TTC549 (cell line): ENCODE data around the gene HOXA3.

Source experiments
- FAIRE-seq: peaks from 2 replicates; lab custom pipeline; 2012; peaks lifted over from hg19 to GRCh38; lab: Jason Lieb, UNC

HOXA3 gene

GRCh38 chr7:27128776-27129728, 23.3 kb downstream of the HOXA3 start:
- FAIRE-seq = no peak

- FAIRE-seq = no peak
Observed at GRCh38 chr7:27128034-27128433, 24.3 kb downstream of the HOXA3 start.

- no peak for FAIRE-seq
Observed at GRCh38 chr7:27126596-27127327, 25.6 kb downstream of the HOXA3 start.

- no peak for FAIRE-seq
Observed at GRCh38 chr7:27125986-27126394, 26.4 kb downstream of the HOXA3 start.

DNA sequence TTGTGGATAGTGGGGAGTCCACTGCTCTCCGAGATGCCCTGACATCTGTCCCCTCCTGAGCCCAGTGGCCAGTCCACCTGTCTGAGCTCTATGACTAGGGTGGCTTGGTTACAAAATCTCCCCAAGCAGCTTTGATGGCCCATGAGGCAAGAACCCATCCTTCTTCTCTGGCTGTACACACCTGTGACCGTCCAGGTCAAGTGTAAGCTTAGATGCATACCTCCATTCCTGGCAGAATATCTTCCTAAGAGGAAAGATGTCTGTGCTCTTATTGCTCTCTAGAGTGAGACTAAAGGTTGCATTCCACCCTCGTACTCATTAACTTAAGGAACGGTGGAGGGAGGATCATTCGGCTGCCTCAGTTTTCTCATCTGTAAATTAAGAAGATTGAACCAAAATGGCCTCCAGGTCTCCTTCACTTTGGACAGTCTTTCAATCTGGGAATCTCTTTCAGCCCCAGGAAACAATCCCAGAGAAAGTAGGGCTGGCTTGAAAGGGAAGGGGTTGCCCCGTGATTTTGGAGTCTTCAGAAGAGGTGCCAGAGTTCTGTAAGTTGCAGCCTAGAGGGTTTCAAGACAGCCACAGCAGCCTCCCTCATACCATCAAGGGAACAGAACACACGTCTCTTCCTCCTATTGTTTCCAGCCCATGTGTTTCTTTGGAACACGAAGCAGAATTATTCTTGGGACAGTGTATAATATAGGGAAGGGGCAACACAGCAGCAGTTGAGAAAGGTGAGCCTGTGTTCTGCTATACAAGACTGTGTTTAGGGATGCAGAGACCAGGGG, 27.3 kb downstream of the HOXA3 start:
- FAIRE-seq = no peak

DNA sequence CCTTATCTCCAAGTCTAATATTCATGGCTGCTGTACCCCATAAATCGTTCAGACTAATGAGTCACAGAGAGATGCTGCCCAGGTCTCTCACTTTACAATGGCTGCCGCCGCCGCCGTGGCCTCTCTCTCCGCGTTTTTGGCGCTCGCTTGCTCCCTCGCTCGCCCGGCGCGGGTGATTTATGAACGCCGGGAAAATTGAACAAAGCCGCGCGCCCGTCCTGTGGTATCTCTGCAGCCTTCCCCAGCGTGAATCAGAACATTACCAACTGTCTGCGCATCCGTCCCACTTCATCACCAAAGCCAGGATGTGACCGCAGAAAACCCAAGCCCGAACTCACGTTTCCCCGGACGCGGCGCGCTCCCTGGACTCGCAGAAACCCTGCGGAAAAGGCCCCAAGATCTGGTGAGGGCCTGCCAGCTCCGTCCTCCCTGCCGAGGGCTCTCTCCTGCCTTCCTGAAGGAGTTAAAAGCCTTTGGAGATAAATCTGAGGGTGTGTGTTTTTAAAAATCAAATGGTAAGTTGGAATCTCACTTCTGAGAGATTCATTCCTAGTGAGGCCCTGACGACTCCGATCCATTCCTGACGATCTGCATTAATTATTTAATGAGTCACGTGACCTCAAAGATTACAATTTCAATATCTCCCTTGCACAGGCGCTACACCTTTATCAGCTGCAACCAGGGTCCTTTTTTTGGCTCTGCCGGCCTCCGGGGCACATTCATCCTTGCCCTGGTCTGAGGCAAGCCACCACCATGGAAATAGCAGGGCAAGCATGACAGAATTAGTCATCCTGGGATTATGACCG, 28.1 kb downstream of the HOXA3 start:
- no peak for FAIRE-seq

DNA sequence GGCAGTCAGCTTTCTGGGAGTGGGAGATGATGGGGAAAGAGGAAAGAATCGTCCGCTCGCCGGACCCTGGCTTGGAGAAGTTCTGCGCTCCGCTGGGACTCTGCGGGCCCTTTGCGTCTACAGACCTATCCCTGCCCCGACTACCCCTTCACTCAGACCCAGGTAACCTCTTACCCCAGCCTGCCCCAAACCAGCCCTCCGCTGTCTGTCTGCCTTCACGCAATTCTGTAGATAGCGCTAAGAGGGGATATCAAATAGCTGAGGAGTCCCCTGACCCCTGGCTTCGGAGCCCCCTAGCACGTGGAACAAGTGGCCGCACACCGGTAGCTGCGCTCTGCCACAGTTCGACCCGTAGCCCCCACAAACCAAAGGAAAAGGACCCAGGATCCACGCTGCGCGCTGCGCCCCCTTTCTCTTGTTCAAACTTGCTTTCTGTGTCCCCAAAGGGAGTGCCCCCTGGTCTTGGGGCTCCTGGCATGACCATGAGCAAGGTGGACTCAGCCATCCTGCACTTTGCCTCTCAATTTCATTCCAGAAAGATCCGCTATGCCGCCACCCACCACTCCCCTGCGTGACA, 28.8 kb downstream of the HOXA3 start:
- FAIRE-seq = no peak

GRCh38 chr7:27123007-27123476, 29.3 kb downstream of the HOXA3 start:
- FAIRE-seq = no peak

- no peak for FAIRE-seq
Observed at GRCh38 chr7:27122077-27122910, 30.1 kb downstream of the HOXA3 start.

- no peak for FAIRE-seq
Observed at GRCh38 chr7:27121684-27122076, 30.7 kb downstream of the HOXA3 start.

GRCh38 chr7:27119412-27119911, 32.9 kb downstream of the HOXA3 start:
- no peak for FAIRE-seq

GRCh38 chr7:27118580-27118979, 33.8 kb downstream of the HOXA3 start:
- FAIRE-seq = no peak

DNA sequence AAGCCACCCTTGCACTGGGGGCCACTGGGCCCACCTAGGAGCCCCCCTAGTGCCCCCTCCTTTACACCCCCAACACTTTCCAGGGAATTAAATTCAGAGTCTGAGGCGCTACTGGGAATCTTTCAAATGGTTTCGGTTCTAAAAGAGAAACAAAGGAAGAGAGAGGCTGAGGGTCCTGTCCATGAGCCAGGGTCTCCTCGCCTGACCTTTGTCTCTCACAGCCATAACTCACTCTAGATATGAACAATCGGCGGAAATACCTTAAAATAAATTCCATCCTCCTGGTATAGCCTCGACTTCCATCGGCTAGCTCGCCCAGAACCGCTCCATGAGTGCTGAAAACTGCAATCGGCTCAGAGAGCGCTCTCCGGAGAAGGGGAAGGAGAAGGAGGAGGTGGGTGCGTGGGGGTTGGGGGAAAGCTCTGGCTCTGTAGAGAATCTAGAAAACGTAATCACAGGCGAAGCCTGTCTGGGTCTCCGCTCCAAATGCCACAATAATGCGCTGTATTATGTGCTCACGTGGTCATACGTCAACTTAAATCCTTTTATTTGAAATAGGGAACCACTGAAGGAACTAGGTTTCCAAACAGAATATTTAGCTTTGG, 34.4 kb downstream of the HOXA3 start:
- no peak for FAIRE-seq

DNA sequence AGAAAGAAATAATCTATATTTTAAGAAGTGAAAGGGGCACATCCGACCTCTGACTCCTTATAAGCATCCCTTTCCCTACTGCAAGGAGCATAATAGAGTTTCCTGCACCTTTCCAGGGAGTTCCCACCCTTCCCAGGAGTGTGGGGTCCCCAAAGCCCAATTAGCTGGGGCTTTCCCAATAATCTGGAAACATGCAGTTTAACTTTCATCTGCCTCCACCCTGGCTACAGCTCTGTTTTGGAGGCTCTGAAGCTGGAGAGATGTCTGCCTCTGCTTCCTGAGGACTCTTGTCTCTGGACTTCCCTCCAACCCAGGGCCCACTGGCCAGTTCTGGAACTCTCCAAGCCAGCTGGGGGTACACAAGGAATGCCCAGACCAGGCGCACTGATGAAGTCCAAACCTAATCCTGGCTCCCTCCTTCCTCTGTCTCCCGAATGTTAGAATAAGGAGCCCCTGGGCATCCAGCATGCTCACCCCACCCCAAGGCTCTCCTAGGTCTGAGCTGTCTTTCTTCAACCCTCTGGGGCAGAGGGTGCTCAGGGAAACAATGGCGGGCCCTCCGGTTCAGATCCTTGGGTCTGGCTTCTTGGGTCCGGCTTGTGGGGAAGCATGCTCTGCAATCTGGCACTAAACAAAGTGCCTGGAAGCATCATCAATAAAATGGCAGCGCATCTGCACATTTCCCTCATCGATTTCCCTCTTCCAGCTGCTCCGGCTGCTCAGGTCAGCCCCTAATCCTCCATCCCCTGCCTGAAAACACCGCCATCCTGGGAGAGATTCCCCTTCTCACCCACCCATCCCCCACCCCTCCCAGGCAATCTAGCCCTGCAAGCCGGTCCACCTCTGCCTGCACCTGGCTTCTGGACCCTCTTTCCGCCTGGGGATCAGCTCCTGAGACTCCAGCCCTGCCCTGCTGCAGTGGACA, 35.2 kb downstream of the HOXA3 start:
- FAIRE-seq = no peak

DNA sequence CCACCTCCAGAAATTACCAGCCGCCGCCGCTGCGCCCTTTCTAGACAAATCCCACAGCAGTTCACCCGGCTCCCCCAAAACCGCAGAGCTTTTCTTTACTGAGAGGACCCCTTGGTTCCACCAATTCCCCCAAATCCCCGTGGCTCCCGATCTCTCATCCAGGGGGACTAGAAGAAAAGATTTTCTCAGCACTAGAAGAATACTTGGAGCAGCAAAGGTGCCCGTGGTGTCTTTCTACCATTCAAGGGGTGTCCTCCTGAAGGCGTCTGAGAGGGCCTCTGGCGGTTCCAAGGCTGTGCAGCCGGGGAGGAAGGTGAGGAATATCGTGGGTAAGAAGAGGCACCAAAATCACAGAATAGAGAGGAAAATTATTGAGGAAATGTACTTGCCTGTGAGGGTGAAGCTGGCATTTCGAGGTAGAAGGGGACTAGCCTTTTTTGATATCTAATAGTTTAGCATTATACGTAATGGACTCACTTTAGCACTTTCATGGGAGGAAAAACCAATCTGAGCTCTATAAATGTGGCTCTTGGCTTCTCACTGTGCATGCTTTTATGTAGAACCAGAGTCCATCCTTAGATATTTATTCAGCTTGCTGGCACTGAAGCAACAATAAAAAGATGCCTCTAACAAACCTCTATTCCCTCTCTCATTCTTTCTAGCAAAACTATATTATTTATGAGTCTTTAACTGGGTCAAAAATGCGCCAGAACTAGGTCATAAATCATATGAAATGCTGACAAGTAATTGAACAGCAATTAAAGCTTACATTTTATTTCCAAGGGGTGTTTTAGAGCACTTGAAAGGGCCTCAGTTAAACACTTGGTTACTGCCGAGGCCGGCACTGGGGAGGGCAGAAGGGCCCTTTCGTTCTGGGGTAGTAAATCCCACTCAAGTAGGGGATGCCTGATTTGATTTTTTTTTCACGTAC, 36.1 kb downstream of the HOXA3 start:
- no peak for FAIRE-seq

DNA sequence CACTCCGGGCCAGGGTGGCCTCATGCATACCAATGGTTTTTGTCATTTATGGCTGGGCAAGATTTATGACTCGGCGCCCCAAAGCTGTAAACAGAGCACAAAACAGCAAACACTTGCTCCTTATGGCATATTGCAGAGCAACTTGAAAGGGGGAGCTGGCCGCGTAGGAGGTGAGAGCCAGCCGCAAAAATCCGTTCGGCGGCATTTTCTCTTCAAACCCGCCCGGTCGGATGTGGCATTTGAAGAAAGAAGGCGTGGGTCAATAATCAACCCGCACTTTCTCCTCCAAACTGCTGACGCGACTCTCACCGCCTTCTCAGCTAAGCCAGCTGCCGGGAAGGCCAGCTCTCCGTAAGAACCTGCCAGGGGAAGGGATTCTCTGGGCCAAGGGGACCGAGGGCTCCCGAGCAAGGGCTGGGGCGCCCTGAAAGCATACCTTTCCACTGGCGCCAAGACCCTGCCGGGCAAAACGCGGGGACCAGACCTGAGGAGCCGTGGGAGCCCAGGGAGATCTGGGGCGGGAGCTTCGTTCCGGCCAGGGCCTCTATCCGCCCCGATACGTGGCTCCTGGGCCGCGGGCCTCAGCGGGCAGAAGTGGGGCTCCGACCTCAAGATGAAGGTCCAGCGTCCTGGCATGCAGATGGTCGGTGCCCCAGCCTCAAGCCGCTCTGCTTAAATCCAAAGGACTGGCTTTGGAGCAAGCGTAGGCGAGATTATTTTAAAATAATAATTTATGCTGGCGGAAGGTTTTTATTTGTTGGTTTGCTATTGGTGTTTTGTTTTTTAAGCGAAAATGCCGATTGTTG, 37.0 kb downstream of the HOXA3 start:
- FAIRE-seq = peak; percentile 53

DNA sequence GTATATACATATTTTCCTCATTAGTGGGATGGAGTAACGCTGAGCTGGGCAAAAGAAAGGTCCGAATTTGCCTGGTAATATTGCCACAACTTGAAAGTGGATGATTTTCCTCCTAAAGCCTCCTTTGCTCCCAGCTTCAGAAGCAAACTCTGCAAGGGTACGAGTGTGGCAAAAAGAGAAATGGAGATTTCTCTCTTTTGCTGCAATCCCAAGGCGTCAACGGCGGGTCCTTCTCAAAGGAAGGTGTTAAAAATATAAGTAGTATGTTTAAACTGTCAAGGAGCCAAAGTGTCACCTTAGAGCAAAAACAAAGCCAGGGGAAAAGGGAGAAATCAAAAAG, 37.5 kb downstream of the HOXA3 start:
- FAIRE-seq = no peak
